ENCODE measurements around the gene ZNF134.
A peak's percentile ranks its signal among the peaks of the same experiment; 100 is the strongest.

The ZNF134 gene

DNA sequence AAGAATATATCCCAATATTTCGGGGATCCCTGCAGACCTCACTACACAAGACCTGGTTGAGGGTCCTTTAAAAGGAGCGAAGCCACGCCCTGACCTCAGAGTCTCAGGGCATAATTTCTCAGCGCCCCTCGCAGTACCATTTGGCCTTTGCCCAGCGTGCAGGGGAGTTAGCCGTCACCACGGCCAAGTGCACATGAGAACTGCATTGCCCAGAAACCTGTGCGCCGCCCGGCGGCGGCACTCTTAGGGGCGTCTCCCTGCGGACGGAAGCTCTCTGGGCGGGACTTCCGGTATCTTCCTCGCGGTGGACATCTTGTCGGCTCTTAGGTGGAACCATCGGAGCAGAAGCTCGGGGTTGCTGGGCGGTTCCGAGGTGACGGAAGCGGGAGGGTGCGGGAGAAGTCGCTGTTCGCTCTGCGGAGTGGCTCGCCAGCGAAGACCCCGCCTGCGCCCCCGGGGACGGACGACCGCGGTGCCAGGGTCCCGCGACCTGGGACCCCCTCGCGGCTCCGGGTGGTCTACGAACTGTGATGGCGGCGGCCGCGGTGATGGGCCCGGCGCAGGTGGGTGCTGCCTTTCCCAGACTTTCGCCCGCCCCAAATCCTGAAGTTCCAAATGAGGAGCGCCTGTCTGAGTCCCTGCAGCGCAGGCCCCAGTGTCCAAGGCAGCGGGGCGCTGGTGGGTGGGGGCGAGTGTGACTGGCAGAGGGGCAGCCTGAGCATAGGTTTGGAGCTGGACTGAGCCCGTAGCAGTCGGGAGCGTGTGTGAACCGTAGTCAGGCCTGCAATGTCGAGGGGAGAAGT lies at the start of gene ZNF134:
Gene ZNF134, plus strand, starts transcription at position 302 of the 803 bp plus-strand sequence. CDS start 5,227 bp downstream, outside the sequence.
- peak; percentile 96 for DNase-seq

DNA sequence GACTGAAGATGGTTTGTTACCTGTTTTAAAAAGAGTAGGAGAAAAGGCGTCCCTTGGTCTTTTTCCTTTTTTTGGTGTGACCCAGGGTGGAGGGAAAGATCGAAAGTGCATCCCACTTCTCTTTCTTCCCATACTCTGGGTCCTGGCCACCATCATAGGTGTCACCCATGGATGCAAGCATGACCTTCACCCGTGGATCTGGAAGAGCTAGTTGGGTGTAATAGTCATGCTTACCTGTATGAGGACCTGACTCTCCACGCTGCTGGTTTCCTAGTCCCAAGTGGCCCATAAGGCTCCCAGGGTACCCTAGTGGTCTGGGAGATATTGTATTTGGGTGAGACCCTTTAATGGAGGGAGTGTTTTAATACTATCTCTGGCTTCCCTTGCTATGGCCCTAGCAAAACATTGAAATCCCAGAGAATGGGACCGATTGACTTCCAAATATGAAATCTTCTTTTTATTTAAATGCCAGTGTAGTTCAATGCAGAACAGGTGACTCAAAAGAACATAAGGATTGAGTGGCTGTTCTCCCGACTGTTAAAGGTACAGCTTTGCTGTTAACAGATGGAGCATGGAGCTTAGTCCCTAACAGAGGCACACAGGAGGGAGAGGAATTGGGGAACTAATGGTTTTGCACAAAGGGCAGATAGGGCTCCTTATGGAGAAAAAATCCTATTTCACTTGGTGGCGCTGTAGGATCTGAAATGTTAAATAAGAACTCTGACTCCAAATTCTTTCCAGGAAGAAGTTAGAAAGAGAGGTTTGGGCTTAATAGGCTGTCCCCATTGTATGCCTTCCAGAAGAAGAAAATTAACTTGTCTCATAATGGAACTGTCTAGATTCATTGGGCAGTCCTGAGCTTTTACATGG lies 47.4 kb upstream of the ZNF134 start:
- peak; percentile 41 for DNase-seq

- DNase-seq = no peak
These were observed 43.3 kb upstream of the ZNF134 start for GRCh38 chr19:57570707-57571106.

- DNase-seq = no peak
These were observed 41.6 kb upstream of the ZNF134 start for GRCh38 chr19:57572415-57572947.

DNA sequence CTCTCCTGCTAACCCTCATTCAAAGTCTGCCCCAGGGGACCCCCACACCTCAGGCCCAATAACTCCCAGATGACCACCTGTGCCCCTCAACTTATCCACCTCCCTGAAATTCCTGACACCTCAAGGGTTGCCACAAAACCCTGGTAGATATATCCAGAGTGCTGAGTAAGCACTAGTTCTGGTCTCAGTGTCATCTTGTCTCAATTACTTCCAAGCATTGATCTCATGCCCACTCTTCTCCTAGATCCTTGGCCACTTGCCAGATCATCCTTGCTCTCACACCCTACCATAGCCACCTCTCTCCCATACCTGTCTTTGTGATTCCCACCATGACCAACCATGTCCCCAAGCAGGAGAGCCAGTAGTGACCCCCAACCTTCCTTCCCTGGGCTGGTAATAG lies 37.4 kb upstream of the ZNF134 start:
- no peak for DNase-seq

- peak; percentile 99 for DNase-seq
These were observed 35.4 kb upstream of the ZNF134 start, which contains the start of gene ZNF416 for GRCh38 chr19:57578487-57579205. TSS of gene ZNF416 (minus strand) at chr19:57578911. CDS start at chr19:57578704, 207 bp downstream.

- DNase-seq = no peak
These were observed 30.9 kb upstream of the ZNF134 start for GRCh38 chr19:57583104-57583520.

DNA sequence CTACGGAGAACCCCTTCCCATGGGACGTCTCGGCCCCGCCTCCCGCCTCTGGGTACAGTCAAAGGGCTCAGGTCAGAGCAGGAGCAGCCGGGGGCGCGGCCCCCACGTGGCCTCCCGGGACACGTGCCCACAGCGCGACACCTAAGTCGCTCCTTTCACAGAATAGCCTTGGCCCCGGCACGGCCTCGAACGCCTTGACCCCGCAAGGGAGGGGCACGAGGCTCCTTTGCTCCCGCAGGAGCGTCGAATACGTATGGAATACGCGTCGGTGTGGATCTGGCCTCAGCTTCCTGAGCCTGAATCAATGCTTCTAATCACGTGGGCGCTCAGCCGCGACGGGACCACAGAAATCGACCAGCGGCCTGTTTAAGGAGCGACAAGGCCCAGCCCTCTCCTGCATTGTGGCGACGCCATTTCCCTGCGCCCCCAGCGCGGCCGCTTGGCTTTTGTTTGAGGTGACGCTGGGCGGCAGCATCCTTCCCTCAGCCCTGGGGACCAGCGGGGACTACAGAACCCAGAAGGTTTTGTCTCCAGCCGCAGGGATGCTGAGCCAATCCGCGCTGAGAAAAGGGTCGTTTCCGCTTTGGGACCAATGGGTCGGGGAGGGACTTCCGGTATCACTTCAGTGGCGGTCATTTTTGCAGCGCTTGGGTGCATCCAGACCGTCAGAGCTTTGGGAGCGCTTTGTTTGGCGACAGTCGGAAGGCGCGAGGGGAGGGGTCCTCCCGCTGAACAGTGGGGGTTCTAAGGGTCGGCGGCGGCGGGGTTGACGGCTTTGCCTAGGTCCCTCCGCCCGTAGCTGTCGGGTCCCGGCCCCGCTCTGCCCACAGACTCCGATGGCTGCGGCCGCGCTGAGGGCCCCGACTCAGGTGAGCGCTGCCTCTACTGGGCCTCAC lies 30.3 kb upstream of the ZNF134 start, which contains the start of gene ZIK1:
Gene ZIK1, plus strand, starts transcription at position 625 of the 896 bp plus-strand sequence. Its CDS starts 212 bp downstream, at position 837.
- DNase-seq = peak; percentile 96

- DNase-seq = no peak
These were observed 26.5 kb upstream of the ZNF134 start for GRCh38 chr19:57587529-57587928.

- DNase-seq = no peak
These were observed 14.7 kb upstream of the ZNF134 start for GRCh38 chr19:57599377-57599760.

DNA sequence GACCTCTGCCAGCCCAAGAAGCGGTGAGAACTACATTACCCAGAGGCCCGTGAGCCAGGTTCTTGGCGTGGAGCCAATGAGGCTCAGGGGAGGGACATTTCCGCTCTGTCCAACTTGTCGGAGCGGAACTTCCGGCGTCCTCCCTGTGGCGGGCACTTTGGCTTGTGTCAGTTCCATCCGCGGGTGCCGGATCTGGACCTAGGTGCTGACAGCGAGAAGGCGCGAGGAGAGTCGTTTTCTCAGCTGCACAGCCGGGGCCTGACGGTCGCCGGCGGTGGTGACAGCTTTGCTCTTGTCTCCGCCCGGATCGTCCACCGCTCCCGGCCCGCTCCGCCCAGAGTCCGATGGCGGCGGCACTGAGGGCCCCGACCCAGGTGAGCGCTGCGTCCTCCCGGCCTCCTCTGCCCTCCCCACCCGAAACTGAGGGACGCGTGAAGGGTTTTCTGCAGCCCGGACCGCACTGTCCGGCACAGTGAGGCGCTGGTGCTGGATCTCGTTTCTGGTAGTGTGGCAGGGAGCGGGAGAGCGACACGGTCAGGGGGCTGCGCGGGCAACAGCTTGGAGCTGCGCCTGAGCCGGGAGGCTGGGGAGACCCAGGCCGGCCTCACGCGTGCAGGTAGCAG lies 14.2 kb upstream of the ZNF134 start, which contains the start of gene ZNF530:
Gene ZNF530, plus strand, starts transcription at position 125 of the 623 bp plus-strand sequence. CDS start 4,461 bp downstream, outside the sequence.
- peak; percentile 97 for DNase-seq

DNA sequence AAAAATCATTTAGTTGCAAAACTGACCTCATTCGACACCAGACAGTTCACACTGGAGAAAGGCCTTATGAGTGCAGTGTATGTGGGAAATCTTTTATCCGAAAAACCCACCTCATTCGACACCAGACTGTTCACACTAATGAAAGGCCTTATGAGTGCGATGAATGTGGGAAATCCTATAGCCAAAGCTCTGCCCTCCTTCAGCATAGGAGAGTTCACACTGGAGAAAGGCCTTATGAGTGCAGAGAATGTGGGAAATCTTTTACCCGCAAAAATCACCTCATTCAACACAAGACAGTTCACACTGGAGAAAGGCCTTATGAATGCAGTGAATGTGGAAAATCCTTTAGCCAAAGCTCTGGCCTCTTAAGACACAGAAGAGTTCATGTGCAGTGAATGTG lies 7.1 kb upstream of the ZNF134 start:
- no peak for DNase-seq

DNA sequence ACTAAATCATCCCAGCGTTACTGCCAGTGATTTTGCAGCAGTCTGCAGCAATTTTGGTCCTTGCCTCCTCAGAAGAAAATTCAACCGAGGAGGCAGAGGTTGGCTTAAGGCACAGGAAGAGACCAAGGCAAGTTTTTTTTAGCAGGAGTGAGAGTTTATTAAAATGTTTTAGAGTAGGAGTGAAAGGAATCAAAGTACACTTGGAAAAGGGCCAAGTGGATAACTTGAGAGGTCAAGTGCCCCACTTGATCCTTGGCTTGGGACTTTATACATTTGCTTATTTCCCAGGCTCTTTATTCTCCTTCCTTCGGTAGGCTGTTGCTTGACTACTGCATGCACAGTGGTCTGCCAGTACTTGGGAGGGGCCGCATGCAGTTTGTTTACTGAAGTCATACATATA lies 2.9 kb upstream of the ZNF134 start:
- no peak for DNase-seq

DNA sequence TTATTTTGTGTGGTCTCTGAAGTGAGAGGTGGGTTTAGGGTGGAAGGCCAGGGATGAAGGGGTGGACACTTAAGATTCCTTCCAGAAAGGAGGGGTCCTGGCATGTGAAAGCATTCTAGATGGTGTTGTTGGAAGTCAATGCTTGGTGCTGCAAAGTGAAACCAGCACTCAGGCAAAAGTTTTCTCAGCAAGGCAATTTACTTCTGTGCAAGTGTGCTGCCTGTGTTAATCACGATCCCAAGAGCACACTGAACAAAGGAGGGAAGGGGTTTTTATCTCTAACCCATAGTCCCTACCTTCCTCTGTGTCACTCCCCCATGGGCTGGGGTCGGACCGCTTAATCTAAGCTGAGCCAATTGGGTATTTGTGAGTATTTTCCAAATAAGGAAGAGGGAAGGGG lies 1.3 kb downstream of the ZNF134 start:
- DNase-seq = no peak

DNA sequence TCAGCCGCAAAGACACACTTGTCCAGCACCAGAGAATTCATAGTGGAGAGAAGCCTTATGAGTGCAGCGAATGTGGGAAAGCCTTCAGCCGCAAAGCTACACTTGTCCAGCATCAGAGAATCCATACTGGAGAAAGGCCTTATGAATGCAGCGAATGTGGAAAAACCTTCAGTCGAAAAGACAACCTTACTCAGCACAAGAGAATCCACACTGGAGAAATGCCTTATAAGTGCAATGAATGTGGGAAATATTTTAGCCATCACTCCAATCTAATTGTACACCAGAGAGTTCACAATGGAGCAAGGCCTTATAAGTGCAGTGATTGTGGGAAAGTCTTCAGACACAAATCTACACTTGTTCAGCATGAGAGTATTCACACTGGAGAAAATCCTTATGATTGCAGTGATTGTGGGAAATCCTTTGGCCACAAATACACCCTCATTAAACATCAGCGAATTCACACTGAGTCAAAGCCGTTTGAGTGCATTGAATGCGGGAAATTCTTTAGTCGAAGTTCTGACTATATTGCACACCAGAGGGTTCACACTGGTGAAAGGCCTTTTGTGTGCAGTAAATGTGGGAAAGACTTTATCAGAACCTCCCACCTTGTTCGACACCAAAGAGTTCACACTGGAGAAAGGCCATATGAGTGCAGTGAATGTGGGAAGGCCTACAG lies 6.8 kb downstream of the ZNF134 start:
- DNase-seq = no peak

DNA sequence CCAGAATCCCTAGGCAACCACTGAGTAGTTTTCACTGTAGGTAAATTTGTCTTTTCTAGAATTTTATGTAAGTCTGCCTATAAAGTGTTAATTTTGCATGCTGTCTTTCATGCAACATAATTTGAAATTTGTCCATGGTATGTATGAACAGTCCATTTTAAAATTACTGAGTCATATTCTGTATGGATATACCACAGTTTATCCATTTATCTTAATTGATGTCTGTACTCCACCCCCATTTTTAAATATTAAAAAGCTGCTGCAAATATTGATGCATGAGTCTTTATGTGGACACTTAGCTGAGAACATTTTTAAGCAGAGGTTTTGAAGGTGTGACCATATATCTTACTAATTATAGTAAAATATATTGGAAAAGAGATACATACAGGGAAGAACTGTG lies 9.0 kb downstream of the ZNF134 start:
- DNase-seq = no peak

GRCh38 chr19:57632987-57633831 lies 19.2 kb downstream of the ZNF134 start, which contains the start of gene ZNF211:
TSS of gene ZNF211 (plus strand) at chr19:57633168. CDS start at chr19:57633347, 179 bp downstream.
- peak; percentile 96 for DNase-seq

- no peak for DNase-seq
These were observed 19.7 kb downstream of the ZNF134 start for GRCh38 chr19:57633832-57634131.

GRCh38 chr19:57637379-57637778 lies 23.3 kb downstream of the ZNF134 start:
- DNase-seq = no peak
